ENCODE data around the gene FABP1.

DNA sequence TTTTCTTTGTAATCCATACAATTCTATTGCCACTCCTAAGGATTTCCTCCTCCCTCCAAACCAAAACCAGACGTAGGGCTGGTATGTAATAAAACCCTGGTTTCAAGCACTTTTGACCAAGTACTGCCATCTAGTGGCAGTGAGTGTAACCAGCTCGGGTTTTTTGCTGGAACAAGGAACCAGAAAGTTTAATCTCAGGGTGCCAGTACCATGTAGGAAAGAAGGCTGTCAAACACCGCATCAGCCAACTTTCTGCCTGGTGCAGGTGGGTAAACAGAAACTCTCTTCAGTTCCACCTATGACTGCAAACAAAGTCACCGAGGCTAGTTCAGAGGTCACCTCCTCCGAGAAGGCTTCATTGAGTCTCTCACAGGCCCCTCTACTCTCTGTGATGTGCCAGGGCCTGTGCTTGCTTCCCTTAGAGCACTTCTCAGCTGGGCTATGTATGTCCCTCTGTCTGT, 32.1 kb upstream of the FABP1 start:
- TF ChIP-seq, protein P1, sequence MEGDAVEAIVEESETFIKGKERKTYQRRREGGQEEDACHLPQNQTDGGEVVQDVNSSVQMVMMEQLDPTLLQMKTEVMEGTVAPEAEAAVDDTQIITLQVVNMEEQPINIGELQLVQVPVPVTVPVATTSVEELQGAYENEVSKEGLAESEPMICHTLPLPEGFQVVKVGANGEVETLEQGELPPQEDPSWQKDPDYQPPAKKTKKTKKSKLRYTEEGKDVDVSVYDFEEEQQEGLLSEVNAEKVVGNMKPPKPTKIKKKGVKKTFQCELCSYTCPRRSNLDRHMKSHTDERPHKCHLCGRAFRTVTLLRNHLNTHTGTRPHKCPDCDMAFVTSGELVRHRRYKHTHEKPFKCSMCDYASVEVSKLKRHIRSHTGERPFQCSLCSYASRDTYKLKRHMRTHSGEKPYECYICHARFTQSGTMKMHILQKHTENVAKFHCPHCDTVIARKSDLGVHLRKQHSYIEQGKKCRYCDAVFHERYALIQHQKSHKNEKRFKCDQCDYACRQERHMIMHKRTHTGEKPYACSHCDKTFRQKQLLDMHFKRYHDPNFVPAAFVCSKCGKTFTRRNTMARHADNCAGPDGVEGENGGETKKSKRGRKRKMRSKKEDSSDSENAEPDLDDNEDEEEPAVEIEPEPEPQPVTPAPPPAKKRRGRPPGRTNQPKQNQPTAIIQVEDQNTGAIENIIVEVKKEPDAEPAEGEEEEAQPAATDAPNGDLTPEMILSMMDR (IDR thresholded peaks at IDR 0.05), result peak; percentile 83 to 93 (median 86)
- TF ChIP-seq POLR2A (IDR thresholded peaks at IDR 0.05) (no peak), POLR2AphosphoS5 (IDR thresholded peaks at IDR 0.05) (no peak)
